ENCODE results near the gene ZNF32.

ZNF32 gene

GRCh38 chr10:43680035-43680434 is 31.4 kb upstream of the ZNF32 start:
- H3K36me3 ChIP-seq (ENCODE audit: control insufficient read depth, insufficient read depth, low read length), result no peaks in the 10 kb centered on the region
- no peak overlapping the region for H3K27ac ChIP-seq (ENCODE audit: low read depth, low read length)
- no peaks in the 10 kb centered on the region for H3K27me3 ChIP-seq (ENCODE audit: control insufficient read depth, insufficient read depth, low read length)
- H3K4me1 ChIP-seq (ENCODE audit: control insufficient read depth, insufficient read depth, low read length), result no peaks in the 10 kb centered on the region
- no peak overlapping the region for H3K4me3 ChIP-seq (ENCODE audit: low read depth, low read length)
- H3K9me3 ChIP-seq (ENCODE audit: control insufficient read depth, insufficient read depth, low read depth, low read length), result peaks cover 5% of the 10 kb centered on the region; the same call in 1 of the 2 replicates
- H3K9ac ChIP-seq (ENCODE audit: low read length), result no peak overlapping the region

DNA sequence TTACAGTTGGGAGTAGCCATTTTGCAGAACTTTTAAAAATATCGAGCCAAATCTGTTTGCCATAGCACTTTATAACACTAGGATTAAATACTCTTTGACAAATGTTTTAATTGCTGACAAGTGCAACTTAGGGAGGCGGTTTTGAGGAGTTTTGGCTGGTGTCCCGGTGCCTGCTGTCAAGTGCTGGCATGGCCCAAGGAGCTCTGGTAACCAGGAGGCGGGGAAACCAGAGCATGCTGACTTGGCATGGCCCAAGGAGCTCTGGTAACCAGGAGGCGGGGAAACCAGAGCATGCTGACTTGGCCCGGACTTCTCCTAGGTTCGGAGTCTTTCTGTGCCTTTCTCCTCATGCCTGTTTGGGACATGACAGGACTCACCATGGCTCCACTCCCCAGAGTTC is 30.8 kb upstream of the ZNF32 start:
- no peak overlapping the region for H3K27ac ChIP-seq (ENCODE audit: low read depth, low read length)
- H3K4me3 ChIP-seq (ENCODE audit: low read depth, low read length), result no peak overlapping the region
- peaks cover 5% of the 10 kb centered on the region; the same call in 1 of the 2 replicates for H3K9me3 ChIP-seq (ENCODE audit: control insufficient read depth, insufficient read depth, low read depth, low read length)
- H3K4me1 ChIP-seq (ENCODE audit: control insufficient read depth, insufficient read depth, low read length), result no peaks in the 10 kb centered on the region
- H3K9ac ChIP-seq (ENCODE audit: low read length), result no peak overlapping the region
- no peaks in the 10 kb centered on the region for H3K36me3 ChIP-seq (ENCODE audit: control insufficient read depth, insufficient read depth, low read length)
- no peaks in the 10 kb centered on the region for H3K27me3 ChIP-seq (ENCODE audit: control insufficient read depth, insufficient read depth, low read length)

DNA sequence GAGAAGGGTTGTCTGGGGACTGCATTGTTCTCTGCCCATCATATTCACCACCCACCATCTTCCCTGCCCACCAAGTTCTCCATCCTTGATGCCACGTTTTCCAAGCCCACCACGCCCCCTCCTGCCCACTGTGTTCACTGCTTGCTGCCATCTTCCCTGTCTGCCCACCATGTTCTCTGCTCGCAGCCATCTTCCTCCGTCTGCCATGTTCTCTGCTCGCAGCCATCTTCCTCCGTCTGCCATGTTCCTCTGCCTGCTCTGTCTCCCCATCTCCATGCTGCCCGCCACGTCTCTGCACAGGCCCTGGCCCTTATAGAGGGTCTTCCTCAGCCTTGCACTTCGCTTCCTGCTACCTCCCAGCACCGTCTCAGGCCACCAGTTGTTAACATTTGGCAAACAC is 30.0 kb upstream of the ZNF32 start:
- Histone ChIP-seq H3K4me3 (ENCODE audit: low read depth, low read length) (no peak overlapping the region), H3K27ac (ENCODE audit: low read depth, low read length) (no peak overlapping the region), H3K4me1 (ENCODE audit: control insufficient read depth, insufficient read depth, low read length) (no peaks in the 10 kb centered on the region), H3K9ac (ENCODE audit: low read length) (no peak overlapping the region), H3K36me3 (ENCODE audit: control insufficient read depth, insufficient read depth, low read length) (no peaks in the 10 kb centered on the region), H3K27me3 (ENCODE audit: control insufficient read depth, insufficient read depth, low read length) (no peaks in the 10 kb centered on the region), H3K9me3 (ENCODE audit: control insufficient read depth, insufficient read depth, low read depth, low read length) (peaks cover 5% of the 10 kb centered on the region; the same call in 1 of the 2 replicates)

- H3K27me3 ChIP-seq (ENCODE audit: control insufficient read depth, insufficient read depth, low read length), result no peaks in the 10 kb centered on the region
- no peaks in the 10 kb centered on the region for H3K36me3 ChIP-seq (ENCODE audit: control insufficient read depth, insufficient read depth, low read length)
- H3K9ac ChIP-seq (ENCODE audit: low read length), result no peak overlapping the region
- no peak overlapping the region for H3K4me3 ChIP-seq (ENCODE audit: low read depth, low read length)
- H3K27ac ChIP-seq (ENCODE audit: low read depth, low read length), result no peak overlapping the region
- H3K9me3 ChIP-seq (ENCODE audit: control insufficient read depth, insufficient read depth, low read depth, low read length), result peaks cover 5% of the 10 kb centered on the region; the same call in 1 of the 2 replicates
- H3K4me1 ChIP-seq (ENCODE audit: control insufficient read depth, insufficient read depth, low read length), result no peaks in the 10 kb centered on the region
These were observed 28.2 kb upstream of the ZNF32 start for GRCh38 chr10:43676901-43677300.

GRCh38 chr10:43676331-43676730 is 27.6 kb upstream of the ZNF32 start:
- H3K4me3 ChIP-seq (ENCODE audit: low read depth, low read length), result no peak overlapping the region
- H3K9me3 ChIP-seq (ENCODE audit: control insufficient read depth, insufficient read depth, low read depth, low read length), result peaks cover 5% of the 10 kb centered on the region; the same call in 1 of the 2 replicates
- no peaks in the 10 kb centered on the region for H3K4me1 ChIP-seq (ENCODE audit: control insufficient read depth, insufficient read depth, low read length)
- H3K9ac ChIP-seq (ENCODE audit: low read length), result no peak overlapping the region
- no peak overlapping the region for H3K27ac ChIP-seq (ENCODE audit: low read depth, low read length)
- H3K27me3 ChIP-seq (ENCODE audit: control insufficient read depth, insufficient read depth, low read length), result peaks cover 2% of the 10 kb centered on the region
- no peaks in the 10 kb centered on the region for H3K36me3 ChIP-seq (ENCODE audit: control insufficient read depth, insufficient read depth, low read length)

GRCh38 chr10:43674553-43675210 is 26.0 kb upstream of the ZNF32 start:
- H3K27me3 ChIP-seq (ENCODE audit: control insufficient read depth, insufficient read depth, low read length), result peaks cover 11% of the 10 kb centered on the region
- no peak overlapping the region for H3K9ac ChIP-seq (ENCODE audit: low read length)
- no peaks in the 10 kb centered on the region for H3K36me3 ChIP-seq (ENCODE audit: control insufficient read depth, insufficient read depth, low read length)

DNA sequence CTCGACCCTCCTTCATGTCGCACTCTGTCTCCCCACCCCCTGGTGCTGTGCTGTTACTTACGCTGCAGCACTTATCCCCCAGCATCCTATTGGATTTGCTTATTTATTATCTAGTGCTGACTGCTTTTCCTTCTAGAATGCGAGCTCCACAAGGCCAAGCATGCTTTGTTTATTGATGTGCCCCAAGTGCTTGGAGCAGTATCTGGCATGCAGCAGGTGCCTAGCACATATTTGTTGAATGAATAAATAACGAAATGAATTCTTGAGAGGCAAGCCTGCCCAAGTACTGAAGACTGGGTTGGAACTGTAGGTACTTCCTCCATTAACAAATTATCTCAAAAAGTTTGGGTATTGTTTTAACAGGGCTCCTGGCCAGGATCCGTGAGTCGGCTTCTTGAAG is 24.8 kb upstream of the ZNF32 start:
- H3K36me3 ChIP-seq (ENCODE audit: control insufficient read depth, insufficient read depth, low read length), result no peaks in the 10 kb centered on the region
- no peak overlapping the region for H3K9ac ChIP-seq (ENCODE audit: low read length)
- H3K9me3 ChIP-seq (ENCODE audit: control insufficient read depth, insufficient read depth, low read depth, low read length), result peaks cover under 1% of the 10 kb centered on the region; the same call in 1 of the 2 replicates
- H3K4me1 ChIP-seq (ENCODE audit: control insufficient read depth, insufficient read depth, low read length), result no peaks in the 10 kb centered on the region
- no peak overlapping the region for H3K27ac ChIP-seq (ENCODE audit: low read depth, low read length)
- no peak overlapping the region for H3K4me3 ChIP-seq (ENCODE audit: low read depth, low read length)
- peaks cover 23% of the 10 kb centered on the region for H3K27me3 ChIP-seq (ENCODE audit: control insufficient read depth, insufficient read depth, low read length)

More at GRCh38 chr10:43674553-43675210, 26.0 kb upstream of the ZNF32 start:
- no peaks in the 10 kb centered on the region for H3K4me1 ChIP-seq (ENCODE audit: control insufficient read depth, insufficient read depth, low read length)
- H3K27ac ChIP-seq (ENCODE audit: low read depth, low read length), result no peak overlapping the region
- H3K9me3 ChIP-seq (ENCODE audit: control insufficient read depth, insufficient read depth, low read depth, low read length), result peaks cover 2% of the 10 kb centered on the region; the same call in 1 of the 2 replicates
- H3K4me3 ChIP-seq (ENCODE audit: low read depth, low read length), result no peak overlapping the region

- H3K27me3 ChIP-seq (ENCODE audit: control insufficient read depth, insufficient read depth, low read length), result peaks cover 38% of the 10 kb centered on the region
- H3K9ac ChIP-seq (ENCODE audit: low read length), result no peak overlapping the region
- H3K9me3 ChIP-seq (ENCODE audit: control insufficient read depth, insufficient read depth, low read depth, low read length), result no peaks in the 10 kb centered on the region; the same call in 1 of the 2 replicates
- H3K27ac ChIP-seq (ENCODE audit: low read depth, low read length), result no peak overlapping the region
- no peak overlapping the region for H3K4me3 ChIP-seq (ENCODE audit: low read depth, low read length)
- no peaks in the 10 kb centered on the region for H3K36me3 ChIP-seq (ENCODE audit: control insufficient read depth, insufficient read depth, low read length)
- no peaks in the 10 kb centered on the region for H3K4me1 ChIP-seq (ENCODE audit: control insufficient read depth, insufficient read depth, low read length)
These were observed 23.2 kb upstream of the ZNF32 start for GRCh38 chr10:43671659-43672531.

- no peaks in the 10 kb centered on the region for H3K9me3 ChIP-seq (ENCODE audit: control insufficient read depth, insufficient read depth, low read depth, low read length)
- H3K27ac ChIP-seq (ENCODE audit: low read depth, low read length), result no peak overlapping the region
- H3K36me3 ChIP-seq (ENCODE audit: control insufficient read depth, insufficient read depth, low read length), result no peaks in the 10 kb centered on the region
- no peak overlapping the region for H3K9ac ChIP-seq (ENCODE audit: low read length)
- peaks cover 38% of the 10 kb centered on the region for H3K27me3 ChIP-seq (ENCODE audit: control insufficient read depth, insufficient read depth, low read length)
- H3K4me1 ChIP-seq (ENCODE audit: control insufficient read depth, insufficient read depth, low read length), result no peaks in the 10 kb centered on the region
- no peak overlapping the region for H3K4me3 ChIP-seq (ENCODE audit: low read depth, low read length)
These were observed 20.7 kb upstream of the ZNF32 start for GRCh38 chr10:43669386-43669785.

GRCh38 chr10:43667761-43668386 is 19.2 kb upstream of the ZNF32 start:
- H3K27ac ChIP-seq (ENCODE audit: low read depth, low read length), result no peak overlapping the region
- H3K9me3 ChIP-seq (ENCODE audit: control insufficient read depth, insufficient read depth, low read depth, low read length), result peaks cover 5% of the 10 kb centered on the region; the same call in 1 of the 2 replicates
- peaks cover 38% of the 10 kb centered on the region for H3K27me3 ChIP-seq (ENCODE audit: control insufficient read depth, insufficient read depth, low read length)
- H3K36me3 ChIP-seq (ENCODE audit: control insufficient read depth, insufficient read depth, low read length), result no peaks in the 10 kb centered on the region
- H3K4me1 ChIP-seq (ENCODE audit: control insufficient read depth, insufficient read depth, low read length), result no peaks in the 10 kb centered on the region
- H3K4me3 ChIP-seq (ENCODE audit: low read depth, low read length), result peak overlapping the region; percentile 58
- H3K9ac ChIP-seq (ENCODE audit: low read length), result no peak overlapping the region
